PC-9 (cell line): ENCODE measurements around the gene UPK1A.

Experiments
- EZH2 ChIP-seq: fragments of 200-600 bp; sonication (generic); IDR thresholded peaks from 2 replicates; pipeline ENCODE4 v1.8.0; 2017; ENCODE audit warnings: antibody characterized with exemption, low read depth
- TF ChIP-seq, protein P1 (sequence below): fragments of 200-600 bp; sonication (generic); conservative IDR thresholded peaks from 2 replicates; pipeline ENCODE4 v1.6.1; 2017; ENCODE audit warnings: mixed run types, antibody characterized with exemption, mild to moderate bottlenecking, moderate library complexity

DNA sequence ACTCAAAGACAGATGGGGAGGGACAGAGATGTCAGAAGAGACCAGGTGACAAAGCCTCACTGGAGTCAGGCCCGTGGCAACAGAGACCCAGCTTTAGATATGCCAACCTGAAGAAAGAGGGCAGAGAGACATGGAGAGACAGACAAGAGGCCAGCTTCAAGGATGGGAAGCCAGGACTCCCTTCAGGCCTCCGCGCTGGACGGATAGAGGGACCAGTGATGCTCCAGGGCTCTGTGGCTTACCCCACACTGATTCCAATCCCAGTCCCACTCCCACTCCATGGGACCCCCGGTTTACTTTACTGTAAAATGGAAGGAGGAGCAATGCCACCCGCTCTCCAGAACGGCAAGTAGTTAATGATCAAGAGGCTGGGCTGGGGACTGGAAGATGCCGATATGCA, 26.5 kb upstream of the UPK1A start:
- TF ChIP-seq, protein P1, sequence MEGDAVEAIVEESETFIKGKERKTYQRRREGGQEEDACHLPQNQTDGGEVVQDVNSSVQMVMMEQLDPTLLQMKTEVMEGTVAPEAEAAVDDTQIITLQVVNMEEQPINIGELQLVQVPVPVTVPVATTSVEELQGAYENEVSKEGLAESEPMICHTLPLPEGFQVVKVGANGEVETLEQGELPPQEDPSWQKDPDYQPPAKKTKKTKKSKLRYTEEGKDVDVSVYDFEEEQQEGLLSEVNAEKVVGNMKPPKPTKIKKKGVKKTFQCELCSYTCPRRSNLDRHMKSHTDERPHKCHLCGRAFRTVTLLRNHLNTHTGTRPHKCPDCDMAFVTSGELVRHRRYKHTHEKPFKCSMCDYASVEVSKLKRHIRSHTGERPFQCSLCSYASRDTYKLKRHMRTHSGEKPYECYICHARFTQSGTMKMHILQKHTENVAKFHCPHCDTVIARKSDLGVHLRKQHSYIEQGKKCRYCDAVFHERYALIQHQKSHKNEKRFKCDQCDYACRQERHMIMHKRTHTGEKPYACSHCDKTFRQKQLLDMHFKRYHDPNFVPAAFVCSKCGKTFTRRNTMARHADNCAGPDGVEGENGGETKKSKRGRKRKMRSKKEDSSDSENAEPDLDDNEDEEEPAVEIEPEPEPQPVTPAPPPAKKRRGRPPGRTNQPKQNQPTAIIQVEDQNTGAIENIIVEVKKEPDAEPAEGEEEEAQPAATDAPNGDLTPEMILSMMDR = no peak
- no peak for TF ChIP-seq EZH2
